HEK293 (cell line): ENCODE results near the gene SYNJ1.

Source experiments
- ELK4 ChIP-seq: IDR thresholded peaks from 2 replicates; pipeline ENCODE4 v1.6.1; 2011; ENCODE audit warnings: mild to moderate bottlenecking, low read depth, low read length, borderline replicate concordance
- IKZF3 ChIP-seq: fragments of 450-650 bp; IDR thresholded peaks from 2 replicates; pipeline ENCODE4 v1.5.0; 2018; ENCODE audit warnings: missing biosample characterization, mild to moderate bottlenecking, missing genetic modification characterization, moderate library complexity
- KLF16 ChIP-seq: fragments of 450-650 bp; formaldehyde crosslinking; IDR thresholded peaks from 2 replicates; pipeline ENCODE4 v1.5.1; 2017; ENCODE audit warnings: missing biosample characterization, missing genetic modification characterization
- KLF8 ChIP-seq: fragments of 450-650 bp; formaldehyde crosslinking; IDR thresholded peaks from 2 replicates; pipeline ENCODE4 v1.5.1; 2016; ENCODE audit warnings: missing biosample characterization, missing genetic modification characterization
- PATZ1 ChIP-seq: fragments of 450-650 bp; formaldehyde crosslinking; IDR thresholded peaks from 2 replicates; pipeline ENCODE4 v1.5.1; 2016; ENCODE audit warnings: missing biosample characterization, missing genetic modification characterization
- PRDM6 ChIP-seq: fragments of 450-650 bp; formaldehyde crosslinking; IDR thresholded peaks from 2 replicates; pipeline ENCODE4 v1.5.1; 2017; ENCODE audit warnings: missing biosample characterization, missing genetic modification characterization
- YY1 ChIP-seq: fragments of 450-650 bp; formaldehyde crosslinking; IDR thresholded peaks from 2 replicates; pipeline ENCODE4 v1.5.1; 2018; ENCODE audit warnings: missing biosample characterization, missing genetic modification characterization
- ZFP3 ChIP-seq: fragments of 450-650 bp; formaldehyde crosslinking; IDR thresholded peaks from 2 replicates; pipeline ENCODE4 v1.5.1; 2016; ENCODE audit warnings: low read depth, missing biosample characterization, missing genetic modification characterization
- ZFP37 ChIP-seq: fragments of 450-650 bp; formaldehyde crosslinking; IDR thresholded peaks from 2 replicates; pipeline ENCODE4 v1.5.1; 2016; ENCODE audit warnings: missing biosample characterization, missing genetic modification characterization
- ZNF16 ChIP-seq: fragments of 450-650 bp; formaldehyde crosslinking; IDR thresholded peaks from 2 replicates; pipeline ENCODE4 v1.5.1; 2016; ENCODE audit warnings: low read depth, missing biosample characterization, missing genetic modification characterization
- ZNF175 ChIP-seq: fragments of 450-650 bp; formaldehyde crosslinking; IDR thresholded peaks from 2 replicates; pipeline ENCODE4 v1.5.1; 2016; ENCODE audit warnings: missing biosample characterization, missing genetic modification characterization
- ZNF184 ChIP-seq: fragments of 450-650 bp; IDR thresholded peaks from 2 replicates; pipeline ENCODE4 v1.5.1; 2018; ENCODE audit warnings: missing biosample characterization, mild to moderate bottlenecking, missing genetic modification characterization
- ZNF26 ChIP-seq: fragments of 450-650 bp; formaldehyde crosslinking; IDR thresholded peaks from 2 replicates; pipeline ENCODE4 v1.5.1; 2016; ENCODE audit warnings: missing biosample characterization, missing genetic modification characterization
- ZNF274 ChIP-seq, 2 experiments: fragments of 200-500 bp in 1 of 2; fragments of 450-650 bp in 1 of 2; sonication (Bioruptor generic) in 1 of 2; formaldehyde crosslinking in 1 of 2; IDR thresholded peaks; 2 replicates each; pipeline versions ENCODE4 v1.5.1 to v1.6.1; 2014 to 2016; ENCODE audit warnings: borderline replicate concordance in 1 of 2, inconsistent platforms in 1 of 2, low read length in 1 of 2, missing biosample characterization in 1 of 2, missing genetic modification characterization in 1 of 2
- ZNF280C ChIP-seq: fragments of 450-650 bp; formaldehyde crosslinking; IDR thresholded peaks from 2 replicates; pipeline ENCODE4 v1.5.1; 2016; ENCODE audit warnings: missing biosample characterization, missing genetic modification characterization
- ZNF292 ChIP-seq: fragments of 450-650 bp; formaldehyde crosslinking; IDR thresholded peaks from 2 replicates; pipeline ENCODE4 v1.5.1; 2016; ENCODE audit warnings: low read depth, missing biosample characterization, missing genetic modification characterization, borderline replicate concordance
- ZNF513 ChIP-seq: fragments of 450-650 bp; IDR thresholded peaks from 2 replicates; pipeline ENCODE4 v1.5.1; 2018; ENCODE audit warnings: missing biosample characterization, missing genetic modification characterization
- ZNF610 ChIP-seq: fragments of 450-650 bp; formaldehyde crosslinking; IDR thresholded peaks from 2 replicates; pipeline ENCODE4 v1.5.1; 2016; ENCODE audit warnings: missing biosample characterization, missing genetic modification characterization, borderline replicate concordance
- ZNF623 ChIP-seq: fragments of 450-650 bp; formaldehyde crosslinking; IDR thresholded peaks from 2 replicates; pipeline ENCODE4 v1.5.1; 2016; ENCODE audit warnings: missing biosample characterization, missing genetic modification characterization
- ZNF626 ChIP-seq: fragments of 450-650 bp; sonication (Bioruptor Pico); formaldehyde crosslinking; IDR thresholded peaks from 2 replicates; pipeline ENCODE4 v1.5.1; 2018; ENCODE audit warnings: missing biosample characterization, missing genetic modification characterization, inconsistent platforms
- ZNF629 ChIP-seq: fragments of 450-650 bp; formaldehyde crosslinking; IDR thresholded peaks from 2 replicates; pipeline ENCODE4 v1.5.1; 2017; ENCODE audit warnings: missing biosample characterization, missing genetic modification characterization
- ZNF747 ChIP-seq: fragments of 450-650 bp; formaldehyde crosslinking; IDR thresholded peaks from 2 replicates; pipeline ENCODE4 v1.5.1; 2016; ENCODE audit warnings: missing biosample characterization, missing genetic modification characterization
- ZNF76 ChIP-seq: fragments of 450-650 bp; formaldehyde crosslinking; IDR thresholded peaks from 2 replicates; pipeline ENCODE4; 2016; ENCODE audit warnings: low read depth, missing biosample characterization, missing genetic modification characterization, borderline replicate concordance
- ZNF776 ChIP-seq: fragments of 450-650 bp; formaldehyde crosslinking; IDR thresholded peaks from 2 replicates; pipeline ENCODE4 v1.5.0; 2017; ENCODE audit warnings: missing biosample characterization, missing genetic modification characterization, borderline replicate concordance
- ZNF785 ChIP-seq: fragments of 450-650 bp; formaldehyde crosslinking; IDR thresholded peaks from 2 replicates; pipeline ENCODE4 v1.5.1; 2016; ENCODE audit warnings: missing biosample characterization, missing genetic modification characterization
- ZNF843 ChIP-seq: fragments of 450-650 bp; formaldehyde crosslinking; IDR thresholded peaks from 2 replicates; pipeline ENCODE4 v1.5.1; 2016; ENCODE audit warnings: missing biosample characterization, missing genetic modification characterization

Gene SYNJ1

GRCh38 chr21:32612075-32612998 lies 115.5 kb downstream of the SYNJ1 start, which contains the start of gene CFAP298 (continued):
- TF ChIP-seq PATZ1: peak; percentile 98
- TF ChIP-seq ZNF274 (IDR thresholded peaks at IDR 0.05; ENCODE audit: low read length): no peak
- TF ChIP-seq ZNF274 (tag by site-specific recombination; IDR thresholded peaks at IDR 0.05; ENCODE audit: borderline replicate concordance): no peak
- peak; percentile 94 for TF ChIP-seq ZNF76 (tag by site-specific recombination)
- TF ChIP-seq IKZF3 (tag by site-specific recombination): 0 out of 2 replicates have a peak, but pooled peaks have one; percentile 21
- no peak for TF ChIP-seq ZNF626 (tag by site-specific recombination)
- TF ChIP-seq ZFP37: peak; percentile 92; the same call in 1 of the 2 replicates
- peak; percentile 52; the same call in 1 of the 2 replicates for TF ChIP-seq ELK4
- no peak for TF ChIP-seq ZNF776 (tag by site-specific recombination)
- TF ChIP-seq ZNF843 (tag by site-specific recombination): no peak; the same call in none of the 2 replicates
- TF ChIP-seq ZNF513 (tag by site-specific recombination): 0 out of 2 replicates have a peak, but pooled peaks have one; percentile 10
- TF ChIP-seq ZNF629 (tag by site-specific recombination): peak; percentile 92
- peak; percentile 96 for TF ChIP-seq KLF16 (tag by site-specific recombination)
- TF ChIP-seq ZNF785 (tag by site-specific recombination): peak; percentile 76; the same call in 1 of the 2 replicates
- TF ChIP-seq ZNF292 (tag by site-specific recombination): 0 out of 2 replicates have a peak, but pooled peaks have one; percentile 1
- TF ChIP-seq ZNF623 (tag by site-specific recombination): peak; percentile 38; the same call in 1 of the 2 replicates
- no peak for TF ChIP-seq YY1 (tag by site-specific recombination)
- TF ChIP-seq ZNF610 (tag by site-specific recombination): peak; percentile 97
- peak; percentile 56; the same call in 1 of the 2 replicates for TF ChIP-seq ZNF184
- peak; percentile 14; the same call in 1 of the 2 replicates for TF ChIP-seq ZFP3 (tag by site-specific recombination)
- TF ChIP-seq ZNF175: no peak
- no peak for TF ChIP-seq ZNF16
- TF ChIP-seq ZNF280C (tag by site-specific recombination): no peak
- TF ChIP-seq PRDM6 (tag by site-specific recombination): no peak
- TF ChIP-seq ZNF26: no peak
- no peak for TF ChIP-seq ZNF747 (tag by site-specific recombination)
- TF ChIP-seq KLF8 (tag by site-specific recombination): peak; percentile 96
